Adrenal gland (tissue), 12 donors: ENCODE results near the gene HOXD12. TPM values are rescaled to one million over a fixed set of nuclear protein-coding genes. Genes with fewer than 3 reads are reported as not detected.

ENCODE experiments used
- DNase-seq, 7 donors: peaks; one replicate each; pipeline ENCODE4 v3.0.0-alpha.2; 2019 to 2020
- H3K27ac ChIP-seq, 5 donors: fragments of 200-600 bp; sonication (generic) in 4 of 5; 1 replicate in 3 of 5; 2 replicates in 2 of 5; pipeline versions ENCODE4 v1.5.1 to v1.8.0; 2016 to 2020; ENCODE audit warnings: mild to moderate bottlenecking in 1 of 5
- H3K27me3 ChIP-seq: fragments of 200-600 bp; 2 replicates; pipeline ENCODE4 v1.8.0; 2021
- H3K36me3 ChIP-seq, 2 donors: fragments of 200-600 bp; replicated peaks in 1 of 2; 1 replicate in 1 of 2; 2 replicates in 1 of 2; pipeline versions ENCODE4 v1.5.1 to v1.8.0; 2018 to 2022
- H3K4me1 ChIP-seq, 2 donors: fragments of 200-600 bp; replicated peaks in 1 of 2; 1 replicate in 1 of 2; 2 replicates in 1 of 2; pipeline versions ENCODE4 v1.5.1 to v1.8.0; 2018 to 2021
- H3K4me3 ChIP-seq, 4 donors: fragments of 200-600 bp; sonication (generic) in 3 of 4; one replicate each; pipeline ENCODE4 v1.5.1; 2016 to 2018
- H3K9me3 ChIP-seq, 3 donors: fragments of 200-600 bp; sonication (generic) in 1 of 3; replicated peaks in 1 of 3; 1 replicate in 2 of 3; 2 replicates in 1 of 3; pipeline versions ENCODE4 v1.5.1 to v1.8.0; 2016 to 2021
- CTCF ChIP-seq, 6 experiments: fragments of 450-650 bp in 4 of 6; fragments of 200-600 bp in 2 of 6; sonication (generic) in 1 of 6; IDR thresholded peaks; 1 replicate in 5 of 6; 2 replicates in 1 of 6; pipeline versions ENCODE4 v1.5.1 to v1.8.0; 2016 to 2021; ENCODE audit warnings: antibody characterized with exemption in 6 of 6, mild to moderate bottlenecking in 2 of 6, moderate library complexity in 1 of 6
- POLR2A ChIP-seq, 2 donors: fragments of 450-650 bp; IDR thresholded peaks; one replicate each; pipeline ENCODE4 v1.6.1; 2017; ENCODE audit warnings: antibody characterized with exemption in 2 of 2, mild to moderate bottlenecking in 2 of 2, moderate library complexity in 1 of 2
- WGBS, 4 donors: extraction: QIAGEN DNeasy Blood & Tissue Kit in 2 of 4; methylation state at CpG; one replicate each; pipeline versions ENCODE4 v1.1.5 to v1.1.7; 2013 to 2017; 5-methylcytosine and 5-hydroxymethylcytosine counted together
- intact Hi-C, 2 donors: fragments of 100-400 bp; cut with DNase I; formaldehyde crosslinking; loops; one replicate each; pipeline versions ENCODE4 v1.14.1 to v1.15.0; 2022 to 2023
- polyA plus RNA-seq, 3 donors: library from polyadenylated mRNA; stranded (reverse); fragments of 200-250 nt in 2 of 3; fragments of 350-450 nt in 1 of 3; fragmentation: Illumina TruSeq in 1 of 3; extraction: RNeasy Lipid Tissue Mini Kit (QIAGEN cat#74804) in 1 of 3; gene quantifications; one replicate each; pipeline ENCODE4 v1.2.3, GENCODE V29; 2013 to 2014
- total RNA-seq, 9 donors: library from RNA; depleted of rRNA in 4 of 9; stranded (reverse); fragments of >200 nt in 4 of 9; fragments of 120-200 nt in 1 of 9; fragmentation: NEBNext Ultra II Directional in 1 of 9; extraction: Animal tissue kit (Norgen Biotek cat#: 25700) in 1 of 9; gene quantifications; one replicate each; pipeline versions ENCODE4 v1.1.0 to v1.2.4, GENCODE V29; 2013 to 2023
- donor health status: healthy with polysubstance abuse.
- donor health status: Bipolar disorder and iron deficiency.
- donor health status: DM: yes; HTN: yes; CAD: no.
- donor health status: DM: no; HTN: no; CAD: no.
- donor health status: DM: no; HTN: no; CAD: no.
- donor health status: DM: yes; HTN: yes; CAD: no.

The HOXD12 gene
- total and polyA plus RNA-seq, 12 donors = not detected

GRCh38 chr2:176121190-176122051 lies 21.8 kb downstream of the HOXD12 start:
- Histone ChIP-seq H3K27me3 (peaks cover 49% of the 10 kb centered on the region), H3K4me3 (peak overlapping the region in 2 of 4 donors; percentile 31 to 67), H3K27ac (peak overlapping the region in 2 of 5 donors; percentile 82 to 88), H3K4me1 (peaks cover 0 to 10% of the 10 kb centered on the region in 2 donors), H3K36me3 (no peaks in the 10 kb centered on the region), H3K9me3 (no peaks in the 10 kb centered on the region)
- TF ChIP-seq CTCF (IDR thresholded peaks at IDR 0.05) = no peak
- TF ChIP-seq POLR2A (IDR thresholded peaks at IDR 0.05) = no peak
- 27 to 55% (median 31%) methylated on average over 18 to 53 of the region's 53 CpGs for WGBS, 4 donors
- intact Hi-C loops = loop anchor here in 1 of 2 donors (5.0 to 10.0 kb wide), 2 partner anchors 516 to 693 kb away; no protein-coding TSS in a partner anchor
- DNase-seq = no peak

- no peaks in the 10 kb centered on the region for H3K9me3 ChIP-seq
- no peak for DNase-seq
- intact Hi-C loops = loop anchor here in 1 of 2 donors (5.0 to 10.0 kb wide), 2 partner anchors 515 to 693 kb away; no protein-coding TSS in a partner anchor
- H3K27ac ChIP-seq = peak overlapping the region in 4 of 5 donors; percentile 58 to 88 (median 79)
- TF ChIP-seq CTCF (IDR thresholded peaks at IDR 0.05) = no peak
- TF ChIP-seq POLR2A (IDR thresholded peaks at IDR 0.05) = no peak
- H3K36me3 ChIP-seq = no peaks in the 10 kb centered on the region
- peak overlapping the region in 2 of 4 donors; percentile 31 to 67 for H3K4me3 ChIP-seq
- H3K27me3 ChIP-seq = peaks cover 42% of the 10 kb centered on the region
- WGBS, 4 donors = 1 to 4% (median 2%) methylated on average over 30 to 47 of the region's 47 CpGs
- peaks cover 0 to 14% of the 10 kb centered on the region in 2 donors for H3K4me1 ChIP-seq
Observed at GRCh38 chr2:176122052-176122682, 22.6 kb downstream of the HOXD12 start.

GRCh38 chr2:176122683-176123410 lies 23.3 kb downstream of the HOXD12 start, which contains the start of gene HOXD9:
Gene HOXD9, plus strand, starts transcription at chr2:176122719. Its CDS starts 50 bp downstream, at chr2:176122769.
- peak; percentile 23 to 69 for TF ChIP-seq POLR2A (IDR thresholded peaks at IDR 0.05)
- TF ChIP-seq CTCF (IDR thresholded peaks at IDR 0.05) = peak in 1 of 6 experiments; percentile 3
- Histone ChIP-seq H3K4me1 (peaks cover 0 to 17% of the 10 kb centered on the region in 2 donors), H3K9me3 (no peaks in the 10 kb centered on the region), H3K27ac (peak within 1 kb of the TSS in 4 of 5 donors; percentile 58 to 88 (median 79)), H3K27me3 (peaks cover 35% of the 10 kb centered on the region), H3K4me3 (peak within 1 kb of the TSS; percentile 31 to 67 (median 52)), H3K36me3 (no peaks in the 10 kb centered on the region)
- intact Hi-C loops = loop anchor here in 1 of 2 donors (5.0 to 10.0 kb wide), 2 partner anchors 514 to 692 kb away; no protein-coding TSS in a partner anchor
- DNase-seq = peak; percentile 81 to 90 (median 83)
- WGBS, 4 donors = 0 to 1% (median 1%) methylated on average over 7 to 84 of the region's 84 CpGs
